GM10847 (cell line): ENCODE measurements around the gene POFUT2.

Source experiments
- POLR2A ChIP-seq: IDR thresholded peaks from 2 replicates; pipeline ENCODE4 v1.6.1; 2011; ENCODE audit not compliant: insufficient read length; ENCODE audit errors: extremely low read depth

The POFUT2 gene, protein sequence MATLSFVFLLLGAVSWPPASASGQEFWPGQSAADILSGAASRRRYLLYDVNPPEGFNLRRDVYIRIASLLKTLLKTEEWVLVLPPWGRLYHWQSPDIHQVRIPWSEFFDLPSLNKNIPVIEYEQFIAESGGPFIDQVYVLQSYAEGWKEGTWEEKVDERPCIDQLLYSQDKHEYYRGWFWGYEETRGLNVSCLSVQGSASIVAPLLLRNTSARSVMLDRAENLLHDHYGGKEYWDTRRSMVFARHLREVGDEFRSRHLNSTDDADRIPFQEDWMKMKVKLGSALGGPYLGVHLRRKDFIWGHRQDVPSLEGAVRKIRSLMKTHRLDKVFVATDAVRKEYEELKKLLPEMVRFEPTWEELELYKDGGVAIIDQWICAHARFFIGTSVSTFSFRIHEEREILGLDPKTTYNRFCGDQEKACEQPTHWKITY

GRCh38 chr21:45287438-45288391 is at the start of gene POFUT2:
TSS of gene POFUT2 (minus strand) at chr21:45287895. CDS start at chr21:45287871, 24 bp downstream.
- peak; percentile 63 for TF ChIP-seq POLR2A

DNA sequence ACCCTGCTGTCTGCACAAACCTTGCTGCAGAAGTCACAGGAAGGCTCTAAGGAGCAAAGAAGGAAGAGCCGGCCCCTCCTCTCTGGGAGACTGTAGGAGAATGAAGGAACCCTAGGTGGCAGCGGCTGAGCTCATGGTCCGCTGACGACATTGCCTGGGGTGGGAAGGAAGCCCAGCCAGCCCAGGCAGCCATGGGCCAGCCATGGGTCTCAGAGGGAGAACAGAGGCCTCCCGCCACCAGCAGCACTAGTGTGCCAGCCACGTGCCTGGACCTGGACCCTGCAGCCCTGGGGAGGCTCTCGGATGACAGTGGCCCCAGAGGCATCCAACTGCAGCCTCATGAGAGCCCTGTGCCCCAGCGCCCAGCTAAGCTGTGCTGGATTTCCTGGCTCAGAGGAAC is 49.2 kb upstream of the POFUT2 start:
- no peak for TF ChIP-seq POLR2A

GRCh38 chr21:45336535-45336810 is 48.8 kb upstream of the POFUT2 start:
- no peak for TF ChIP-seq POLR2A

DNA sequence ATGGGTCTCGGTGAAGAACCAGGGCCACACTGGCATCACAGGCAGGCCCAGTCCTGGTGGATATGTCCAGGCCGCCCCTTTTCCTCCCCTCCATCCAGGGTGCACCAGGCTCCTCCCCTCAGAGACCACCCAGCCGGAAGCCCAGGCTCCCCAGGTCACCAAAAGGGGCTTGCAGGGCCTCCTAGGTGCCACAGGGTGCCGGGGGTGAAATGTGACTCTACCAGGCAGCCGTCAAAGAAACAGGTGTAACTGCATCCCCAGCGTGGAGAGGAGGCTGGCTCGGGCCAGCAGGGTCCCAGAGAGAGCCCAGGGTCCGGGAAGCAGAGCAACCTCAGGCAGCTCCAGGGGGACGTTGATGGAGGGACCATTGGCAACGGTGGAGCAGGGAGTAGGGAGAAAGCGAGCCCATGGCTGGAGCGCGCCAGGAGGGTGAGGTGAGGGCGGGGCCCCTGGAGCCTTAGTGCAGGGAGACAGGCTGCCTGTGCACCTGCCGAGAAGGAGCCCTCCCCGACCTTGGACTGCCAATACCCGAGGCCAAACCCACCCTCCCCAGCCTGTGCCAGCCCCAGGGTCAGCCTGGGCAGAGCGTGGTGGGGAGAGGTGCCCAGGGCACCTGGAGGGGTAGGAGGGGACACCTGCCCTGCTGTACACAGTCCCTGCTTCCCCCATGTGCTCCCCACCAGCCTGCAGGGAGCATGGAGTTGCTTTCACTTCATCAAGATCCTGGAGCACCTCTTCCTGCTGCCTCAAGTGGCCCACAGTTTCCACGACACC is 48.3 kb upstream of the POFUT2 start:
- no peak for TF ChIP-seq POLR2A

- TF ChIP-seq POLR2A, result no peak
Measured at GRCh38 chr21:45335151-45335760, 47.6 kb upstream of the POFUT2 start.

- no peak for TF ChIP-seq POLR2A
Measured at GRCh38 chr21:45334591-45335081, 46.9 kb upstream of the POFUT2 start.

- TF ChIP-seq POLR2A, result no peak
Measured at GRCh38 chr21:45334134-45334533, 46.4 kb upstream of the POFUT2 start.

- TF ChIP-seq POLR2A, result no peak
Measured at GRCh38 chr21:45333583-45334121, 46.0 kb upstream of the POFUT2 start.

- no peak for TF ChIP-seq POLR2A
Measured at GRCh38 chr21:45332981-45333582, 45.4 kb upstream of the POFUT2 start.

- TF ChIP-seq POLR2A, result no peak
Measured at GRCh38 chr21:45332415-45332814, 44.7 kb upstream of the POFUT2 start.

- no peak for TF ChIP-seq POLR2A
Measured at GRCh38 chr21:45331531-45332147, 43.9 kb upstream of the POFUT2 start.

GRCh38 chr21:45330851-45331261 is 43.2 kb upstream of the POFUT2 start:
- no peak for TF ChIP-seq POLR2A

DNA sequence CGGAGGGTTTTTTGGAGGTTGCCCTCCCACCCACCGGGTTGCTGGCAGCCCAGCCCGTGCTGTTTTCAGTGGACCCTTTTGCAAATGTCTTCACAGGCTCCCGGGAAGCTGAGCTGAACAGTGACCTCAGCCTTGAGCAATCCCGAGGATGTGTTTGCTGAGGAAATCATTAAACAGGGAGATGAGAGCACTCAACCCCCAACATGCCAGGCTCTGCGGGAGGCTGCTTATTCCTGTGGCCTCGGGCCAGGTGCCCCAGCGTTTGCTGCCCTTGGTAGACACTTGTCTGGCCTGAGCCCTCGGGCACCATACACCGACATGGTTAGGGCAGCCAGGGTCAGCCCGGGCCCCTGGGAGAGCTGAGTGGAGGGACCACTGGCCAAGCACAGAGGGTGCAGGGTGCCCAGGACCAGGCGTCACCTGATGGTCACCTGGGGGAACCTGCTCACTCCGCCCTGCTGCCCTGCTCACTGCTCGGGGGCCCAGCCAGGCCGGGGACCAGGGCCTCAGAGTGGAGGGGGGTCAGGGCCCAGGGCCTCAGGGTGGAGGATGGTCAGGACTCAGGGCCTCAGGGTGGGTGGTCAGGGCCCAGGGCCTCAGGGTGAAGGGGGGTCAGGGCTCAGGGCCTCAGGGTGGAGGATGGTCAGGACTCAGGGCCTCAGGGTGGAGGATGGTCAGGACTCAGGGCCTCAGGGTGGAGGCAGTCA is 42.5 kb upstream of the POFUT2 start:
- no peak for TF ChIP-seq POLR2A

GRCh38 chr21:45329261-45330074 is 41.8 kb upstream of the POFUT2 start:
- no peak for TF ChIP-seq POLR2A
